DOHH2 (cell line): ENCODE results near the gene AKIRIN2.

Source experiments
- EZH2phosphoT487 ChIP-seq: fragments of 200-600 bp; sonication (generic); IDR thresholded peaks from 2 replicates; pipeline ENCODE4 v1.6.1; 2017; ENCODE audit warnings: borderline replicate concordance, mild to moderate bottlenecking, antibody characterized with exemption, low read length, moderate library complexity, mixed read lengths
- TF ChIP-seq, protein P1 (sequence below): fragments of 200-600 bp; sonication (generic); IDR thresholded peaks from one replicate; pipeline ENCODE4 v1.5.1; 2014; ENCODE audit warnings: antibody characterized with exemption, mild to moderate bottlenecking, low read depth, low read length; ENCODE audit not compliant: poor library complexity, severe bottlenecking

DNA sequence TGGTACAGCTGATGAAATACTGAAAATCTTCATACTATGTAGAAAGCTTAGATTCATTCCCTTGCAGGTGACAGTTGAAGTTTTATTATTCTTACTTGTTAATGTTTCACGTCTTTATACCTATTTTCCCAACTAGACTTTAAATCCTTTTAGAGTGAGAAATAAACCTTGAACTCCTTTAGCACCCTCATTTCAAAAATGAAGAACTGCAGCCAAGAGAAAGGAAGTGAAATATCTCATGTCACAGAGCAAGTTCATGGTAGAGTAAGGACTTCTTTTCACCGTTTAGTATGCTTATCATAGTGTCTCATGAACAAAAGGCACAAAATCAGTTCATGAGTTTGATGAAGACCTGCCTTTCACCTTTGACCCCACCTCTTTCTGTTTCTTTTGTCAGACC, 73.6 kb downstream of the AKIRIN2 start:
- TF ChIP-seq, protein P1, sequence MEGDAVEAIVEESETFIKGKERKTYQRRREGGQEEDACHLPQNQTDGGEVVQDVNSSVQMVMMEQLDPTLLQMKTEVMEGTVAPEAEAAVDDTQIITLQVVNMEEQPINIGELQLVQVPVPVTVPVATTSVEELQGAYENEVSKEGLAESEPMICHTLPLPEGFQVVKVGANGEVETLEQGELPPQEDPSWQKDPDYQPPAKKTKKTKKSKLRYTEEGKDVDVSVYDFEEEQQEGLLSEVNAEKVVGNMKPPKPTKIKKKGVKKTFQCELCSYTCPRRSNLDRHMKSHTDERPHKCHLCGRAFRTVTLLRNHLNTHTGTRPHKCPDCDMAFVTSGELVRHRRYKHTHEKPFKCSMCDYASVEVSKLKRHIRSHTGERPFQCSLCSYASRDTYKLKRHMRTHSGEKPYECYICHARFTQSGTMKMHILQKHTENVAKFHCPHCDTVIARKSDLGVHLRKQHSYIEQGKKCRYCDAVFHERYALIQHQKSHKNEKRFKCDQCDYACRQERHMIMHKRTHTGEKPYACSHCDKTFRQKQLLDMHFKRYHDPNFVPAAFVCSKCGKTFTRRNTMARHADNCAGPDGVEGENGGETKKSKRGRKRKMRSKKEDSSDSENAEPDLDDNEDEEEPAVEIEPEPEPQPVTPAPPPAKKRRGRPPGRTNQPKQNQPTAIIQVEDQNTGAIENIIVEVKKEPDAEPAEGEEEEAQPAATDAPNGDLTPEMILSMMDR = no peak
- TF ChIP-seq EZH2phosphoT487 = no peak
